HepG2 (cell line): ENCODE measurements around the gene TAT. TPM values are rescaled to one million over a fixed set of nuclear protein-coding genes. Genes with fewer than 3 reads are reported as not detected.

Experiments
- ATAC-seq: fragments of 200-7000 bp; cut with Tn5 transposase; 3 replicates; pipeline ENCODE4 v1.9.1; 2020; ENCODE audit warnings: mild to moderate bottlenecking, moderate library complexity
- BruUV-seq: library from RNA; stranded (reverse); fragments of 400-500 nt; replicated peaks from 2 replicates; lab custom pipeline; 2021; lab: Mats Ljungman, UMichigan
- CTCF ChIA-PET: fragments of 300-600 bp; formaldehyde crosslinking; extraction: SDS; loops from one replicate; lab custom pipeline; 2021; ENCODE audit warnings: low total read pairs, inconsistent platforms, low intra/inter-chr PET ratio; lab: Yijun Ruan, JAX
- POLR2A ChIA-PET: fragments of 350-600 bp; sonication (Branson Sonifier 250); formaldehyde crosslinking; loops from one replicate; lab custom pipeline; 2020; ENCODE audit warnings: antibody characterized with exemption, inconsistent platforms; lab: Yijun Ruan, JAX
- DNase-seq: peaks from one replicate; pipeline ENCODE4 v3.0.0-alpha.2; 2015; ENCODE audit warnings: low spot score
- FAIRE-seq: peaks from 3 replicates; lab custom pipeline; 2011; peaks lifted over from hg19 to GRCh38; lab: Jason Lieb, UNC
- H2AFZ ChIP-seq: one replicate; pipeline ENCODE4 v1.6.1; 2011; ENCODE audit warnings: low read length, inconsistent platforms
- H3K27ac ChIP-seq: fragments of 300-600 bp; 3 replicates; pipeline ENCODE4 v1.8.0; 2011; ENCODE audit warnings: mixed run types, mild to moderate bottlenecking, mixed read lengths, low read length, inconsistent platforms; ENCODE audit not compliant: insufficient read depth; ENCODE audit errors: extremely low read length
- H3K27me3 ChIP-seq, 2 experiments: fragments of 200-600 bp in 1 of 2; 2 replicates in 1 of 2; 3 replicates in 1 of 2; pipeline versions ENCODE4 v1.6.0 to v1.8.0; 2011; ENCODE audit warnings: low read length in 2 of 2, mild to moderate bottlenecking in 2 of 2, moderate library complexity in 2 of 2, inconsistent platforms in 1 of 2; ENCODE audit not compliant: insufficient read depth in 2 of 2, control insufficient read depth in 1 of 2
- H3K36me3 ChIP-seq, 2 experiments: fragments of 200-600 bp in 1 of 2; replicated peaks in 1 of 2; 2 replicates in 1 of 2; 3 replicates in 1 of 2; pipeline versions ENCODE4 v1.5.1 to v1.8.0; 2011; ENCODE audit warnings: low read length in 2 of 2, inconsistent platforms in 1 of 2; ENCODE audit not compliant: insufficient read depth in 2 of 2, control insufficient read depth in 1 of 2
- H3K4me1 ChIP-seq: 2 replicates; pipeline ENCODE4 v1.5.1; 2012; ENCODE audit warnings: low read length, inconsistent platforms; ENCODE audit not compliant: insufficient read depth
- H3K4me2 ChIP-seq: 2 replicates; pipeline ENCODE4 v1.6.0; 2011; ENCODE audit warnings: low read depth, low read length, inconsistent platforms
- H3K4me3 ChIP-seq, 3 experiments: fragments of 200-600 bp in 1 of 3; sonication (generic), shearing (Covaris generic) in 1 of 3; replicated peaks in 1 of 3; 2 replicates each; pipeline ENCODE4 v1.5.1; 2011 to 2016; ENCODE audit warnings: low read length in 3 of 3, inconsistent platforms in 2 of 3, low read depth in 2 of 3, mild to moderate bottlenecking in 2 of 3, control low read depth in 1 of 3, mixed read lengths in 1 of 3; ENCODE audit not compliant: insufficient read depth in 1 of 3
- H3K79me2 ChIP-seq: one replicate; pipeline ENCODE4 v1.6.1; 2011; ENCODE audit warnings: low read length, inconsistent platforms; ENCODE audit not compliant: insufficient read depth
- H3K9ac ChIP-seq: 2 replicates; pipeline ENCODE4 v1.6.0; 2011; ENCODE audit warnings: mild to moderate bottlenecking, low read depth, low read length, inconsistent platforms; ENCODE audit not compliant: insufficient read depth
- H3K9me3 ChIP-seq: 2 replicates; pipeline ENCODE4 v1.5.1; 2012; ENCODE audit warnings: mild to moderate bottlenecking, low read length
- H4K20me1 ChIP-seq: 2 replicates; pipeline ENCODE4 v1.6.0; 2011; ENCODE audit warnings: inconsistent platforms, mild to moderate bottlenecking, low read length, moderate library complexity; ENCODE audit not compliant: insufficient read depth
- DPF2 ChIP-seq: sonication (generic); formaldehyde crosslinking; IDR thresholded peaks from 2 replicates; pipeline ENCODE4 v1.4.0; 2020; ENCODE audit warnings: mild to moderate bottlenecking, low read depth, missing genetic modification reagents, borderline replicate concordance
- FOXP1 ChIP-seq, 2 experiments: fragments of 450-650 bp in 1 of 2; IDR thresholded peaks; 2 replicates each; pipeline ENCODE4 v1.6.1; 2017 to 2018; ENCODE audit warnings: antibody characterized with exemption in 1 of 2
- HIVEP1 ChIP-seq: sonication (generic); formaldehyde crosslinking; IDR thresholded peaks from 2 replicates; pipeline ENCODE4 v1.4.0; 2020; ENCODE audit warnings: mild to moderate bottlenecking, missing genetic modification reagents
- MBD4 ChIP-seq: IDR thresholded peaks from 2 replicates; pipeline ENCODE4 v1.6.1; 2012; ENCODE audit warnings: low read length, inconsistent platforms, borderline replicate concordance
- ONECUT2 ChIP-seq: sonication (generic); formaldehyde crosslinking; IDR thresholded peaks from 2 replicates; pipeline ENCODE4 v1.4.0; 2020; ENCODE audit warnings: missing genetic modification reagents
- SSRP1 ChIP-seq: IDR thresholded peaks from 2 replicates; pipeline ENCODE4 v1.6.1; 2016; ENCODE audit warnings: control low read depth
- ZNF329 ChIP-seq: sonication (generic); formaldehyde crosslinking; IDR thresholded peaks from 2 replicates; pipeline ENCODE4 v1.9.0; 2021; ENCODE audit warnings: low read depth, mild to moderate bottlenecking, missing genetic modification reagents
- ZNF703 ChIP-seq: sonication (generic); formaldehyde crosslinking; IDR thresholded peaks from 2 replicates; pipeline ENCODE4 v1.5.1; 2020; ENCODE audit warnings: missing genetic modification reagents, mild to moderate bottlenecking, moderate library complexity, borderline replicate concordance
- ZNF724P ChIP-seq: sonication (generic); formaldehyde crosslinking; IDR thresholded peaks from 2 replicates; pipeline ENCODE4 v1.8.0; 2022; ENCODE audit warnings: missing genetic modification reagents, borderline replicate concordance
- WGBS: methylation state at CpG from one replicate; pipeline ENCODE4 v1.1.6; 2017; ENCODE audit warnings: low lambda C conversion rate; 5-methylcytosine and 5-hydroxymethylcytosine counted together
- in situ Hi-C: cut with HindIII; loops from 2 replicates; pipeline ENCODE4 v1.10.0; 2017; ENCODE audit warnings: low pct_unique_long_range_greater_than_20kb; ENCODE audit not compliant: extremely low pct_ligation_motif_present
- intact Hi-C: fragments of 100-400 bp; cut with micrococcal nuclease; formaldehyde crosslinking; loops from one replicate; pipeline ENCODE4 v1.10.0; 2022; ENCODE audit not compliant: unreplicated experiment
- polyA plus RNA-seq, 8 experiments: library from polyadenylated mRNA; depleted of rRNA in 3 of 8; stranded (reverse) in 7 of 8; unstranded in 1 of 8; fragments of >200 nt; fragmentation: Illumina TruSeq in 4 of 8; extraction: Trizol in 4 of 8; gene quantifications; 2 replicates each; pipeline versions ENCODE4 v1.2.1 to v1.2.3, GENCODE V29; 2011 to 2016; ENCODE audit warnings: low read depth in 4 of 8, missing spikeins in 1 of 8, mixed read lengths in 1 of 8; ENCODE audit not compliant: insufficient read depth in 1 of 8
- total RNA-seq, 5 experiments: library from RNA; depleted of rRNA; stranded (reverse); fragments of >200 nt; fragmentation: Illumina TruSeq; extraction: Trizol; gene quantifications; 2 replicates each; pipeline ENCODE4 v1.2.3, GENCODE V29; 2016; ENCODE audit warnings: low read depth in 1 of 5
- TF ChIP-seq, protein P1 (sequence below): sonication (generic); formaldehyde crosslinking; IDR thresholded peaks from 2 replicates; pipeline ENCODE4 v1.4.0; 2020; ENCODE audit warnings: missing genetic modification reagents, borderline replicate concordance
- TF ChIP-seq, protein P2 (sequence below): sonication (generic); formaldehyde crosslinking; IDR thresholded peaks from 2 replicates; pipeline ENCODE4 v1.4.0; 2020; ENCODE audit warnings: mild to moderate bottlenecking, missing genetic modification reagents, borderline replicate concordance

The TAT gene
- total and polyA plus RNA-seq, 2 of the 13 experiments (the other 11 are each of a cell fraction or from before 2014, with no cell fraction given) = 1.6 to 5.8 TPM

DNA sequence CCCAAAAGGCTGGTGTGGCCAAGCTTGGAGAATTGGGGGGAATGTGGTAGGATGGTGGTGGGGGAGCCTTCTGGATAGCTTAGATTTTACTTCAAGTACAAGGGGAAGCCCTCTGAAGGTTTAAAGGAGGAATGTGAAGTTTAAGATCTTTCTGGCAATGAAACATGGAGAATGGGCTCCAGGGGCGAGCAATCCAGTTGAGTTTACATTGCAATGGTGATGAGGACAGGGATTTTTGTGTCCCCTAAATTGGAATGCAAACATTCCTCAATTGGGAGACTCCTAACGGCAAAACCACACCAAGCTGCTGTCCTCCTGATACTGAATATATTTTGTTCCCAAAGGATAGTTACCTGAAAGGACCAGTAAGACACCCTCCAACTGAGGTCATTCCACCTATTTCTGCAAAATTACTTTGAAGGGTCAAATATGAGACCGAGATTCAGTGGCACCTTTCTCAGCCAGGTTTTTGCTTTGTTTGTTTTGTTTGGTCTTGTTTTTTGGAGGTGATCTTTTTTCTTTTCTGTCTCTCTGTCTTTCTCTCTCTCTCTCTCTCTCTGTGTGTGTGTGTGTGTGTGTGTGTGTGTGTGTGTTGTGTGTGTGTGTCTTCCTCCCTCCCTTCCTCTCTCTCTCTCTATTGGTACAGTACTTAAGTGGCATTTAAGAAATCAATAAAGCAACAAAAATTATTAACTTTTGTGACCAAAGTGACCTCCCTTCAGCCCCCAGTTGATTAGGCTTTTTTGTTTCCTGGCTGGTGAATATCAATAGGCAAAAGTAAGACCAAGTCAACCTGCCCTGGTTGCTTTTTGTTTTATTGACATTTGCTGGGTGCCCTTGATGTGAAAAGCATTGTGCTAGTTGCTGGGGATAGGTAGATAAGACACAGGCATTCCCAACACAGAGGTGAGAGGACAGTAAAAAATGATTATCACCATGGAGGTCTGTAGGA lies 16.4 kb upstream of the TAT start:
- peak; percentile 65 for ATAC-seq
- POLR2A ChIA-PET = interaction anchor here (0.9 to 5.1 kb wide), 12 partner anchors 8 to 167 kb away, joined by 3 to 82 read pairs (median 9); partner anchors contain the start of gene TAT
- no peaks in the 10 kb centered on the region for H3K9me3 ChIP-seq
- no peaks in the 10 kb centered on the region for H3K27me3 ChIP-seq
- H3K79me2 ChIP-seq = no peaks in the 10 kb centered on the region
- BruUV-seq = TSS peak; percentile 85
- intact Hi-C loops (loop anchor here (1.0 kb wide), 1 partner anchor 8 kb away; no protein-coding TSS in a partner anchor), in situ Hi-C loops (no loop called here)
- no peaks in the 10 kb centered on the region for H3K36me3 ChIP-seq
- CTCF ChIA-PET = interaction anchor here (1.1 kb wide), 1 partner anchor 15 kb away, joined by 5 read pairs; no protein-coding TSS in a partner anchor
- H3K4me1 ChIP-seq = peaks cover 82% of the 10 kb centered on the region
- 29% methylated on average over 3 of the region's 3 CpGs for WGBS
- peak overlapping the region; percentile 56 for H3K4me2 ChIP-seq
- peak overlapping the region; percentile 92 for H3K27ac ChIP-seq
- no peaks in the 10 kb centered on the region for H4K20me1 ChIP-seq
- H3K4me3 ChIP-seq = peak overlapping the region in 2 of 3 experiments; percentile 9 to 23; a peak in 2 of 6 replicates
- peak overlapping the region; percentile 65 for H3K9ac ChIP-seq
- FAIRE-seq = no peak
- no peak overlapping the region for H2AFZ ChIP-seq
- peak; percentile 80 for DNase-seq
- TF ChIP-seq DPF2 (CRISPR knock-in tag) (peak; percentile 75; the same call in 1 of the 2 replicates), ZNF724P (CRISPR knock-in tag) (0 out of 2 replicates have a peak, but pooled peaks have one; percentile 31), ONECUT2 (CRISPR knock-in tag) (peak; percentile 87), FOXP1 (IDR thresholded peaks at IDR 0.05) (peak; percentile 85), FOXP1 (CRISPR knock-in tag; IDR thresholded peaks at IDR 0.05) (peak; percentile 73), HIVEP1 (CRISPR knock-in tag) (no peak), SSRP1 (peak; percentile 1), ZNF703 (CRISPR knock-in tag) (0 out of 2 replicates have a peak, but pooled peaks have one; percentile 79), MBD4 (0 out of 2 replicates have a peak, but pooled peaks have one; percentile 16), ZNF329 (CRISPR knock-in tag) (no peak)
- TF ChIP-seq, protein P1, sequence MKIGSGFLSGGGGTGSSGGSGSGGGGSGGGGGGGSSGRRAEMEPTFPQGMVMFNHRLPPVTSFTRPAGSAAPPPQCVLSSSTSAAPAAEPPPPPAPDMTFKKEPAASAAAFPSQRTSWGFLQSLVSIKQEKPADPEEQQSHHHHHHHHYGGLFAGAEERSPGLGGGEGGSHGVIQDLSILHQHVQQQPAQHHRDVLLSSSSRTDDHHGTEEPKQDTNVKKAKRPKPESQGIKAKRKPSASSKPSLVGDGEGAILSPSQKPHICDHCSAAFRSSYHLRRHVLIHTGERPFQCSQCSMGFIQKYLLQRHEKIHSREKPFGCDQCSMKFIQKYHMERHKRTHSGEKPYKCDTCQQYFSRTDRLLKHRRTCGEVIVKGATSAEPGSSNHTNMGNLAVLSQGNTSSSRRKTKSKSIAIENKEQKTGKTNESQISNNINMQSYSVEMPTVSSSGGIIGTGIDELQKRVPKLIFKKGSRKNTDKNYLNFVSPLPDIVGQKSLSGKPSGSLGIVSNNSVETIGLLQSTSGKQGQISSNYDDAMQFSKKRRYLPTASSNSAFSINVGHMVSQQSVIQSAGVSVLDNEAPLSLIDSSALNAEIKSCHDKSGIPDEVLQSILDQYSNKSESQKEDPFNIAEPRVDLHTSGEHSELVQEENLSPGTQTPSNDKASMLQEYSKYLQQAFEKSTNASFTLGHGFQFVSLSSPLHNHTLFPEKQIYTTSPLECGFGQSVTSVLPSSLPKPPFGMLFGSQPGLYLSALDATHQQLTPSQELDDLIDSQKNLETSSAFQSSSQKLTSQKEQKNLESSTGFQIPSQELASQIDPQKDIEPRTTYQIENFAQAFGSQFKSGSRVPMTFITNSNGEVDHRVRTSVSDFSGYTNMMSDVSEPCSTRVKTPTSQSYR (CRISPR knock-in tag) = 0 out of 2 replicates have a peak, but pooled peaks have one; percentile 18
- TF ChIP-seq, protein P2, sequence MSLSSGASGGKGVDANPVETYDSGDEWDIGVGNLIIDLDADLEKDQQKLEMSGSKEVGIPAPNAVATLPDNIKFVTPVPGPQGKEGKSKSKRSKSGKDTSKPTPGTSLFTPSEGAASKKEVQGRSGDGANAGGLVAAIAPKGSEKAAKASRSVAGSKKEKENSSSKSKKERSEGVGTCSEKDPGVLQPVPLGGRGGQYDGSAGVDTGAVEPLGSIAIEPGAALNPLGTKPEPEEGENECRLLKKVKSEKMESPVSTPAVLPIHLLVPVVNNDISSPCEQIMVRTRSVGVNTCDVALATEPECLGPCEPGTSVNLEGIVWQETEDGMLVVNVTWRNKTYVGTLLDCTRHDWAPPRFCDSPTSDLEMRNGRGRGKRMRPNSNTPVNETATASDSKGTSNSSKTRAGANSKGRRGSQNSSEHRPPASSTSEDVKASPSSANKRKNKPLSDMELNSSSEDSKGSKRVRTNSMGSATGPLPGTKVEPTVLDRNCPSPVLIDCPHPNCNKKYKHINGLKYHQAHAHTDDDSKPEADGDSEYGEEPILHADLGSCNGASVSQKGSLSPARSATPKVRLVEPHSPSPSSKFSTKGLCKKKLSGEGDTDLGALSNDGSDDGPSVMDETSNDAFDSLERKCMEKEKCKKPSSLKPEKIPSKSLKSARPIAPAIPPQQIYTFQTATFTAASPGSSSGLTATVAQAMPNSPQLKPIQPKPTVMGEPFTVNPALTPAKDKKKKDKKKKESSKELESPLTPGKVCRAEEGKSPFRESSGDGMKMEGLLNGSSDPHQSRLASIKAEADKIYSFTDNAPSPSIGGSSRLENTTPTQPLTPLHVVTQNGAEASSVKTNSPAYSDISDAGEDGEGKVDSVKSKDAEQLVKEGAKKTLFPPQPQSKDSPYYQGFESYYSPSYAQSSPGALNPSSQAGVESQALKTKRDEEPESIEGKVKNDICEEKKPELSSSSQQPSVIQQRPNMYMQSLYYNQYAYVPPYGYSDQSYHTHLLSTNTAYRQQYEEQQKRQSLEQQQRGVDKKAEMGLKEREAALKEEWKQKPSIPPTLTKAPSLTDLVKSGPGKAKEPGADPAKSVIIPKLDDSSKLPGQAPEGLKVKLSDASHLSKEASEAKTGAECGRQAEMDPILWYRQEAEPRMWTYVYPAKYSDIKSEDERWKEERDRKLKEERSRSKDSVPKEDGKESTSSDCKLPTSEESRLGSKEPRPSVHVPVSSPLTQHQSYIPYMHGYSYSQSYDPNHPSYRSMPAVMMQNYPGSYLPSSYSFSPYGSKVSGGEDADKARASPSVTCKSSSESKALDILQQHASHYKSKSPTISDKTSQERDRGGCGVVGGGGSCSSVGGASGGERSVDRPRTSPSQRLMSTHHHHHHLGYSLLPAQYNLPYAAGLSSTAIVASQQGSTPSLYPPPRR (CRISPR knock-in tag) = peak; percentile 61; the same call in 1 of the 2 replicates
